NCI-H345 (cell line): ENCODE measurements around the gene HJURP.

Source experiments
- DNase-seq: peaks from one replicate; lab custom pipeline; 2025; lab: John Stamatoyannopoulos, UW

HJURP gene

DNA sequence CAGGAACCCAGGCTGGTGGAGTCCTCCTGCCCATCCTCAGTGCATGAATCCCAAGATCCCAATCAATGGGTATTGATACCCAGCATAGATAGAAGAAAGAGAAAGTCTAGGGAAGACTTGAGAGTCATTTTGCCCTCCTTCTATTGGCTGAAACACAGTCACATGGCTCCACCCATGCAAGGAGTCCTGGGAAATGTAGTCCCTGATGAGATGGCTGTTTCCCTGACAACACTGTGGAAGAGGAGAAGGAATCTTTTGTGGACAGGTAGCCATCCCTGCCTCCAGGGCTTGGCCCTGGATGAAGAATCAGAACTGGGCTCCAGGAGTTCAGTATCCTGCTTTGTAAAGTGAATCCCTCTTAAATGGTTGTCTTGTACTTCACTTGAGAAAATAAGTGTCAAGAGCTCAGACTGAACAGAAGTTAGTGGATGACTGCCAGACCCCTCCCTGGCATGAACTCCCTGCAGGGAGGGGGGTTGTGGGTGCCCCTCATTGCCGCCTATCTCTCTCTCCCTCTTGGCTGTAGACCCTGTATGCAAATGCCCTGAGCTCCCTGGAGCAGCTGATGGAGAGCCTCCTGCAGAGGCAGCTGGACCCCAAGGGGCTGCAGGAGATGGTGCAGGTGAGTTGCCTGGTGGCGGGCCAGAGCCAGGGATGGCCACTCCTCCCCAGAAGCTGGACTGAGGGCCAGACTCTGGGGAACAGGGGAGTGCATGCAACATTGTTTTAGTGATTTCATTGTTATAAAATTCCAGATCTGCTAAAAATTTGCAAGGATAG is 40.1 kb downstream of the HJURP start:
- DNase-seq: no peak

- DNase-seq: no peak
These were observed 40.9 kb downstream of the HJURP start for GRCh38 chr2:233813236-233814055.

- DNase-seq: no peak
These were observed 42.6 kb downstream of the HJURP start for GRCh38 chr2:233811732-233812131.

DNA sequence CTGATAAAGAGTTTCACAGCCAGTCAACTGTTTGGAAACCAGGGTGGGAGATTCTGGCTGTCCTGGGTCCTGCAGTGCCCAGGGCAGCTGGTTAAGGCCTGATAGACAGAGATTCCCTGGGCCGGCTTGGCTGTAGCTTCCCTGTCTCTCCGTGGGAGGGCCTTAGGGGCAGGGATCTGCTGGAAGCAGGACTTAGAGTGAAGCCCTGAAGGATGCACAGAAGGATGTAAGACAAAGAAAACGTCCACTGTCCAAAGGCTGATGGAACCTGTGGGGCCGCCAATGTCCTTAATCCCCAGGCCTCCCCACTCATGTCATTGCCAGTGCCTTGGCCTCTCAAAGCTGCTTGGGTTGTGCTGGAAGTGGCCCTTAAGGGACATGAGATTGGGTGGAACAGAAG is 43.2 kb downstream of the HJURP start:
- no peak for DNase-seq

GRCh38 chr2:233810385-233810784 is 44.0 kb downstream of the HJURP start:
- DNase-seq: no peak

DNA sequence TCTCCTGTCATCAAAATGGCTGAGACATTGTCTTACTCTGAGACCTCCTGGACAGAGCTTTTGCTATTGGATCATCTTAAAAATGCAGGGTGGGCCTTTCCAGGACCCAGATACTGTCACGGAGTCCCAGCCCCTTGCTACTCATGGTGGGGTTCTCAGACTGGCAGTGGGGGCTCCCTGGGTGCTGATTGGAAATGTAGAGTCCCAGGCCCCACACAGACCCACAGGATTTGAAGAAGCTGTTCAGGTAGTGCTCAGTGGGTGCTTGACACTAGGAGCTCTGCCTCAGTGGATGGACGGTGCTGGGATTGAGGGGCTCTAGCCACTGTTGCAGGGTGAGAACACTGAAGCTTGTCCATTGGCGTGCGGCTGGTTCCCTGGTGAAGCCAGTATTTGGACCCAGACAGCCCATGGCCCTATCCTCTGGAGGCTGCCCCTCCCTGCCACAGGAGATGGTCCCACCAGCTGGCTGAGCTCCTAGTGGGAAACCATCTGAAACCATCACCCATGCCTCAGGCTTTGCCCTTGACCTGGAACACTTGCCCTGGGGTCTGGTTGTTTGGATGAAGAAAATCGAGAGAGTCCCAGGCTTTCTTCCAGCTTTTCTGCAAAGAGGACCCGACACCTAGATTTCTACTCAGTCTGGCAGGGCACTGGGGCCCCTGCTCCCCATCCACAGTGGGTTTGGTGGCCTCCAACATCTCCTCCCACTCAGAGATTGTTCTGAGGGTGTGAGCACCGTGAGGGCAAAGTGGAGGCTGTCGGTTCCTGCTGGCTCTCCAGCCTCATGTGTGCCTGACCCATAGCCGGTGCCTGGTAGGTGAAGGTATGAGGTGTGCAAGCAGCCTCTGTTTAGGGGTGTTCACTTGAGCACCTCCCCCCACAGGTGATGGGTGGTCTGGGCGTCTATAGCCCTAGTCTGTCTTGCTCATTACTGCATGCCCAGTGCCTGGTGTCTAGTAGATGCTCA is 46.1 kb downstream of the HJURP start:
- DNase-seq: no peak

DNA sequence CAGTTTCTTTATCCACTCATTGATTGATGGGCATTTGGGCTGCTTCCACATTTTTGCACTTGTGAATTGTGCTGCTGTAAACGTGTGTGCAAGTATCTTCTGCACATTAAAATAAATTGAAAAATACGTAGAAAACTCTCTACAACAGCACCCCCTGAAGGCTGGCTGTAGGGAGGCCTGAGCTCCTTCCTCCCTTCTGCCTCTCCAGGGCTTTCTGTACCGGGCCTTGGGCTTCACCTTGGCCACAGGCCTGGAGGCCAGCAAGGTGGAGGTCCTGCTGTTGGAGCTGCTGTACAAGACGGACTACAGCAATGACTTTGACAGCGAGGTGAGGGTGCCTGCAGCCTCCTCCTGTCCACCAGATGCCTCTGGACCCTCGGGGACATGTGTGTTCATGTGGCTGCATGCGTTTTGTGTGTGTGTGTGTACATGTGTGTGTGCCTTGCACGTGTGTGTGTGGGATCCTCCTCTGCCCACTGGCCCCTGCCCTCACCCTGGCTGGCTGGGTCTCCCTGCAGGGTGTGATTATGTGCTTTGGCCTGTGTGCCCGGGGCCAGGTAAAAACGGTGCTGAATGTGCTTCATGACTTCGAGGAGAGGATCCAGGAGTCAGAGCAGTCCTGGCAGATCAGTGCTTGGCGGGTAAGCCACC is 47.0 kb downstream of the HJURP start:
- no peak for DNase-seq

GRCh38 chr2:233803994-233804393 is 50.3 kb downstream of the HJURP start:
- DNase-seq: no peak

- DNase-seq: no peak
These were observed 50.9 kb downstream of the HJURP start for GRCh38 chr2:233803292-233803911.

DNA sequence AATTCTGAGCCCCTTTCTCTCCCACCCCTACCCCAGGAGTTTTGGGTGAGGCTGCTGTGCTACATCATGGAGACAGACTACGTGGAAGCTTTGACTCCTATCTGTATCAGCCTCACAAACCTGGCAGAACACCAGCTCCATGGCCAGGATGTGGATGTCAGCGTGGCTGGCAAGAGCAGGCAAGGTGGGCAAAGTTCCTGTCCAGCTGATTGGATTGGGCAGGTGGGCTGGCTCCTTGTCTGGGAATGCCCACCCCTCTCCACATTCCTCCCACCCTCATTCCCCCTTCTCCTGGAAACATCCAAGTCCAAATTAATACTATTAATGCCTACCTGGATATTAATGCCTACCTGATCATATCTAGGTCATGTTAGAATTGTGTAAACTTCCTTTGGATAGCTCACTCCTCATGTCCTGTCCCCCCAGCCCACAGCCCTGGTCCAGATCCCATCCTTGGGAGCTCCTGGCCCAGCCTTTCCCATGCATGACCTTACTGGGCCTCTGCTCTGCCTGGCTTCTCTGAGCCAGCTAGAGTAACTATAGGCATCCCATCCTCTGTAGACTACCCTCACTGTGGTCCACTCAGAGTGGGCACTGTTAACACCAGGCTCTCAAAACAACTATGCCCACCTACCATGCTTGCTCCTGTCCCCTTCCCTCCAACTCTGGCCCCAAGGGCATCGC is 52.1 kb downstream of the HJURP start:
- no peak for DNase-seq

- DNase-seq: no peak
These were observed 52.8 kb downstream of the HJURP start for GRCh38 chr2:233801357-233802131.

DNA sequence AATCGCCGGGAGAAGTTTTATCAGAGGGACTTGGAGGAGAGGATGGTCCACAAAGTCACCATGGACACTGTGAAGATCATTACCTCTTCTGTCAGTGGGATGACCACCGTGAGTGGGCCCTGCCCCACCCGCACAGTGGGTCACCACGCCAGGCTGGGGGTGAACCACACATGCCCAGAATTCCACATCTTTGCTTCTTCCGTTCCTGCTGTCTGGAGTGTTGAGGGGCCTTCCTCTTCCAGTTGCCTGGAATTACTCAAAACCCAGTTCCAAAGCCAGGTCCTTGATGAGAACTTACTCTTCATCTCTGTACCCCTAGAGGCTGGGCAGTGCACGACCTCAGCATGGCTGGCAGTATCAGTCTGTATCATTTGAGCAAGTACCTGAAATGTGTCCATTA is 54.1 kb downstream of the HJURP start:
- DNase-seq: no peak

GRCh38 chr2:233799716-233800115 is 54.6 kb downstream of the HJURP start:
- DNase-seq: no peak

DNA sequence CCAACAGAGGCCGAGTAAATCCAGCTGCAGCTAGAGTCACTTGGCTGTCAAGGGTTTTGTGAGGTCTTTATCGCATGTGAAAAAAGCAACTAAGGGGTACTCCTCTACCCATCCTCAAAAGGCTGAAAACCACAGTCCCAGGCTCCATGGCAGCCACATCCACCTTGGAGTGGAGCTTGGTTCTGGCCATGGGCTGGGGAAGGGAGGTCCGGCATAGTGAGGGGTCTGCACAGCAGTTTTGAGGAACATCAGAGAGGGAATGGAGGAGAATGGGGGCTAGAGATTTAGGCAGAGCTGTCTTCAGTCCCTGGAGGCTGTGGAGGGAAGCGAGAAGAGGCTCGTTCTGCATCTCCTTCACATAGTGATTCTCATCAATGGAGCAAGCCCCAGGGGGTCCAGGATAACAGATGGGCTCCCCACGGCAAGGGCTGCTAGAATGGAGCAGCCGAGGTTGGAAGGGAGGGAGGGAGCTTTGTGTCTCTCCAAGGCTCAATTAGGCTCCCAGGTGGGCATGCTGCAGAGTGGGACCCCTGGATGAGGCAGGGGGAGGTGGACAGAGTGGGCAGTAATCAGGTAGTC is 55.2 kb downstream of the HJURP start:
- no peak for DNase-seq

DNA sequence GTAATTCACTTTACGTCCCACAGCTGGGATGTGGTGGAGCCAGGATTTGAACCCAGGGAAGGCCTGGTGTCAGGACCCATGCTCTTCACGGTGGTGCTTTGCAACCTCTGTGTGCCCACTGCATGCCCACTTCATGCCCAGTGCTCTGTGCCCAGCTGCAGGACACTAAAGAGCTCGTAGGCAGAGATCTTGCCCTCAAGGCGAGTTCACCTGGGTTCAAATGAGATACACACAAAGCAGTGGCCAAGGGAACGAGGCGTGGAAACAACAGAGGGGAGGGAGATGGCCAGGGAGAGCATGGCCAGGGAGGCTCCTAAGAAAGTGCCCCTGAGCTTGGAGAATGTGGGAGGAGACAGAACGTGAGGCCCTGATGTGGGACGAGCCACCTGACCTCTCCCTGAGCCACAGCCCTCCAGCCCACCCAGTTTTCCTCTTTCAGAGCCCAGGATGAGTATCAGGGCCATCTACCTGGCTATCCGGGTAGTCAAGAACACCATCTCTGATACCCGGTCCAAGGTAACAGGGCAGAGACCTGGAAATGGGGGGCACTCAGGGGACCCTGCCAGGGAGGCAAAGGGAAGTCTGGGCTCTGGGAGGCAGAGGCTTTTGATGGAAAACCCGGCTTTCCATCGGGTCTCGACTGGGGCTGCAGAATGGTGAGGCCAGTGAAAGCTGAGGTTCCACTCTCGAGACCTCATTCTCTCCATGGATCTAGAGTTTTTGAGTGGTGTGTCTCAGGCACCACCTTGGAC is 55.8 kb downstream of the HJURP start:
- no peak for DNase-seq

DNA sequence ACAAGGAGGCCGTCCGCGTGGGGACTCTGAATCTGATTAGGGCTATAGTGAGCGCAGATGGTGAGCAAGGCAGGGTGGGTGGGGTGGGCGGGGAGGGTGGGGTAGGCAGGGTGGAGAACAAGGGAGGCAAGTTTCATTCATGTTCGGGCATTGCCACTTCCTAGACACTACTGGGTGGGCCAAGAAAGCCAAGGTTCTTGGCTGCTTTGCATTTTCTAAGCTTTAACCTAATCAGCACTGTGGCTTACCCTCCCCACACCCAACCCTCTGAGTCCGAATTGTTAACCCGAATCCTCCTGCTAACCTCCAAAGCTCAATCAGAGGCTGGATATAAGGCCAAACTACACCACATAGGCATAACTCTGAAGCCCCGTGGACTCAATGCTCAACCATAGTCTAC is 58.1 kb downstream of the HJURP start:
- DNase-seq: no peak

DNA sequence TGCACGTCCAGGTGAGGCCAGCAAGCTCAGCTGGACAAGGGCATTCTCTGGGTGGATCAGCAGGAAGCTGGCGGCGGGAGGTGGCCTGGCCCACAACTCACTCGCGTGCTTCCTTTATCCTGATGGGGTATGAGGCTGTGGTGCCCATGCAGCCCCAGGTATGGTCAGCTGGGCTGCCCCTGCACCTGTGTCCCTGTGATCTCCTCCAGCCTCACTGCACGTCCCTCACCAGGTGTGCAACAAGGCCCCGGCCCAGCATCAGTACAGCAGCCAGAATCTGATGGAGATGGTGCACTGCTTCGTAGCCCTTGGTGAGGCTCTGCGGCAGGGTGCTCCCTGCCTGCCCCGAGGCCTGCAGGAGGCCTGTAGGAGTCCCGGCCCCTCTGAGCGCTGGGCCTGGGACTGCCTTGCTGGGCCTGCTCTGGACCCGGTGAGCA is 58.6 kb downstream of the HJURP start:
- no peak for DNase-seq

DNA sequence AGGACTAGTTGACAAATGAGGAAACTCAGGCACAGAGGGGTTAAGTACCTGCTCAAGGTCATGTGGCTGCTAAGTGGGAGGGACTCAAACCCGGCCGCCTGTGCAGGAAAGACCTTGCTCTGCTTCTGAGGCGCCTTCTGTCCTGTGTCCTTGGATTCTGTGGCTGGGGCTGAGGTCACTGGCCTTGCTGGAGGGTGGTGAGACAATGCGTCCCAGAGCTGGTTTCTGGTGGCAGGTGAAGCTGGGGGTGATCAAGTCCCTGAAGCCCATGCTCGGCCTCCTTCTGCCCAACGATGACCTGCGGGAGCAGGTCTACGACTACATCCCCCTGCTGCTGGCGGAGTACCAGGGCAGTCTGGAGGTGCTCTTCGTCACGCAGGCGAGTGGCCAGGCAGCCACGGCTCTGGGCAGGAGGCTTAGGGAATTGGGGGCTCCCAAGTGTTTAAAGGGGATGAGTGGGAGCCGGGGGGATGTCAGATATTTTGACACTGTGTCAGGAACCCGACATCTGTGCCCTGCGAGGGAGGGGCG is 60.1 kb downstream of the HJURP start:
- DNase-seq: no peak
